RWPE1 (cell line): Measurements from ENCODE around the gene APOBEC3C.

Source experiments
- CTCF ChIA-PET: fragments of 350-600 bp; sonication (Branson Sonifier 250); formaldehyde crosslinking; extraction: SDS; loops from one replicate; lab custom pipeline; 2021; lab: Yijun Ruan, JAX
- POLR2A ChIA-PET: fragments of 400-600 bp; formaldehyde crosslinking; extraction: SDS; loops from one replicate; lab custom pipeline; 2020; ENCODE audit warnings: antibody characterized with exemption; ENCODE audit not compliant: low non-redundant PET; lab: Yijun Ruan, JAX
- DNase-seq: peaks from one replicate; pipeline ENCODE4 v3.0.0; 2012; ENCODE audit warnings: low spot score
- H3K27ac ChIP-seq: fragments of 450-650 bp; 2 replicates; pipeline ENCODE4 v1.5.1; 2017
- TF ChIP-seq, protein P1 (sequence below): fragments of 450-650 bp; conservative IDR thresholded peaks from 2 replicates; pipeline ENCODE4 v1.5.1; 2017; ENCODE audit warnings: low read depth, mild to moderate bottlenecking

The APOBEC3C gene

GRCh38 chr22:38967451-38968450 lies 46.3 kb upstream of the APOBEC3C start:
- POLR2A ChIA-PET: no interaction called here
- TF ChIP-seq, protein P1, sequence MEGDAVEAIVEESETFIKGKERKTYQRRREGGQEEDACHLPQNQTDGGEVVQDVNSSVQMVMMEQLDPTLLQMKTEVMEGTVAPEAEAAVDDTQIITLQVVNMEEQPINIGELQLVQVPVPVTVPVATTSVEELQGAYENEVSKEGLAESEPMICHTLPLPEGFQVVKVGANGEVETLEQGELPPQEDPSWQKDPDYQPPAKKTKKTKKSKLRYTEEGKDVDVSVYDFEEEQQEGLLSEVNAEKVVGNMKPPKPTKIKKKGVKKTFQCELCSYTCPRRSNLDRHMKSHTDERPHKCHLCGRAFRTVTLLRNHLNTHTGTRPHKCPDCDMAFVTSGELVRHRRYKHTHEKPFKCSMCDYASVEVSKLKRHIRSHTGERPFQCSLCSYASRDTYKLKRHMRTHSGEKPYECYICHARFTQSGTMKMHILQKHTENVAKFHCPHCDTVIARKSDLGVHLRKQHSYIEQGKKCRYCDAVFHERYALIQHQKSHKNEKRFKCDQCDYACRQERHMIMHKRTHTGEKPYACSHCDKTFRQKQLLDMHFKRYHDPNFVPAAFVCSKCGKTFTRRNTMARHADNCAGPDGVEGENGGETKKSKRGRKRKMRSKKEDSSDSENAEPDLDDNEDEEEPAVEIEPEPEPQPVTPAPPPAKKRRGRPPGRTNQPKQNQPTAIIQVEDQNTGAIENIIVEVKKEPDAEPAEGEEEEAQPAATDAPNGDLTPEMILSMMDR: no peak
- DNase-seq: no peak
- CTCF ChIA-PET: no interaction called here
- no peak overlapping the region for H3K27ac ChIP-seq

GRCh38 chr22:38968801-38969200 lies 45.3 kb upstream of the APOBEC3C start:
- POLR2A ChIA-PET: no interaction called here

GRCh38 chr22:38970551-38970950 lies 43.5 kb upstream of the APOBEC3C start:
- TF ChIP-seq, protein P1: no peak
- H3K27ac ChIP-seq: no peak overlapping the region
- ChIA-PET CTCF (no interaction called here), POLR2A (no interaction called here)
- DNase-seq: no peak

More at GRCh38 chr22:38968801-38969200, 45.3 kb upstream of the APOBEC3C start:
- CTCF ChIA-PET: no interaction called here
- TF ChIP-seq, protein P1: no peak
- no peak overlapping the region for H3K27ac ChIP-seq
- no peak for DNase-seq

- POLR2A ChIA-PET: no interaction called here
- CTCF ChIA-PET: no interaction called here
- TF ChIP-seq, protein P1: no peak
- no peak for DNase-seq
- no peak overlapping the region for H3K27ac ChIP-seq
These were observed 42.9 kb upstream of the APOBEC3C start for GRCh38 chr22:38971202-38971601.

DNA sequence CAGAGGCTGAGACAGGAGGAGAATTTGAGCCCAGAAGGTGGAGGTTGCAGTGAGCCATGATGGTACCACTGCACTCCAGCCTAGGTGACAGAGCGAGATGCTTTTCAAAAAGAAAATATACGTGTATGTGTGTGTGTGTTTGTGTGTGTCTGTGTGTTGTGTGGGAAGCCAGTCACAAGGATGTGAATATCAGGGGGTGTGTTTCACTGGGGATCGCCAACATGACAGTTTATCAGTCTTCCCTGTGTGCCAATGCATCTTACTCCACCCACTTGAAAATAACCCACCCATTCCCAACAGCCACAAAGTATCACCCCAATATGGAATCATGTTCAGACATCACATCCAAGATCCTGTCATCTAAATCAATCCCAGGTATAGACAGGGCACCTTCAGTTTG lies 42.3 kb upstream of the APOBEC3C start:
- TF ChIP-seq, protein P1: no peak
- DNase-seq: no peak
- POLR2A ChIA-PET: no interaction called here
- CTCF ChIA-PET: no interaction called here
- no peak overlapping the region for H3K27ac ChIP-seq

- ChIA-PET CTCF (no interaction called here), POLR2A (no interaction called here)
- no peak overlapping the region for H3K27ac ChIP-seq
- no peak for DNase-seq
- TF ChIP-seq, protein P1: no peak
These were observed 41.5 kb upstream of the APOBEC3C start for GRCh38 chr22:38972558-38972957.
